NCI-H2107 treated with DMSO at 0.1 percent for 48 hours (cell line): ENCODE results near the gene KCNMB2.

Source experiments
- DNase-seq: peaks from one replicate; lab custom pipeline; 2025; ENCODE audit not compliant: unreplicated experiment; lab: John Stamatoyannopoulos, UW

Gene KCNMB2

GRCh38 chr3:178518660-178519396, 17.4 kb upstream of the KCNMB2 start:
- DNase-seq: no peak

GRCh38 chr3:178519701-178520100, 16.5 kb upstream of the KCNMB2 start:
- no peak for DNase-seq

GRCh38 chr3:178520451-178520850, 15.8 kb upstream of the KCNMB2 start:
- no peak for DNase-seq

- DNase-seq: no peak
Measured at GRCh38 chr3:178522200-178523052, 13.8 kb upstream of the KCNMB2 start.

- DNase-seq: no peak
Measured at GRCh38 chr3:178525251-178525650, 11.0 kb upstream of the KCNMB2 start.

GRCh38 chr3:178526291-178526690, 9.9 kb upstream of the KCNMB2 start:
- no peak for DNase-seq

- DNase-seq: no peak
Measured at GRCh38 chr3:178527981-178528380, 8.3 kb upstream of the KCNMB2 start.

- no peak for DNase-seq
Measured at GRCh38 chr3:178529606-178530225, 6.5 kb upstream of the KCNMB2 start.

GRCh38 chr3:178532476-178532875, 3.8 kb upstream of the KCNMB2 start:
- no peak for DNase-seq

GRCh38 chr3:178537122-178537705, 978 bp downstream of the KCNMB2 start:
- DNase-seq: peak; percentile 92

- DNase-seq: peak; percentile 57
Measured at GRCh38 chr3:178538056-178538455, 1.8 kb downstream of the KCNMB2 start.

- no peak for DNase-seq
Measured at GRCh38 chr3:178540184-178540583, 3.9 kb downstream of the KCNMB2 start.

GRCh38 chr3:178545337-178545736, 9.1 kb downstream of the KCNMB2 start:
- no peak for DNase-seq

GRCh38 chr3:178546079-178546478, 9.8 kb downstream of the KCNMB2 start:
- no peak for DNase-seq

- DNase-seq: peak; percentile 59
Measured at GRCh38 chr3:178549426-178549825, 13.2 kb downstream of the KCNMB2 start.

- no peak for DNase-seq
Measured at GRCh38 chr3:178551916-178552321, 15.7 kb downstream of the KCNMB2 start.

GRCh38 chr3:178558637-178559036, 22.4 kb downstream of the KCNMB2 start:
- peak; percentile 97 for DNase-seq

- DNase-seq: no peak
Measured at GRCh38 chr3:178560759-178561158, 24.5 kb downstream of the KCNMB2 start.

- no peak for DNase-seq
Measured at GRCh38 chr3:178561239-178561638, 25.0 kb downstream of the KCNMB2 start.

GRCh38 chr3:178562143-178562946, 26.1 kb downstream of the KCNMB2 start:
- DNase-seq: no peak

- no peak for DNase-seq
Measured at GRCh38 chr3:178562947-178563232, 26.7 kb downstream of the KCNMB2 start.
